ENCODE data around the gene RBFOX2.
"Not testable (repeated sequence)": the region's sequence is repeated elsewhere in the genome, so short reads cannot be mapped to it uniquely, and the experiment has no call there.

RBFOX2 gene

DNA sequence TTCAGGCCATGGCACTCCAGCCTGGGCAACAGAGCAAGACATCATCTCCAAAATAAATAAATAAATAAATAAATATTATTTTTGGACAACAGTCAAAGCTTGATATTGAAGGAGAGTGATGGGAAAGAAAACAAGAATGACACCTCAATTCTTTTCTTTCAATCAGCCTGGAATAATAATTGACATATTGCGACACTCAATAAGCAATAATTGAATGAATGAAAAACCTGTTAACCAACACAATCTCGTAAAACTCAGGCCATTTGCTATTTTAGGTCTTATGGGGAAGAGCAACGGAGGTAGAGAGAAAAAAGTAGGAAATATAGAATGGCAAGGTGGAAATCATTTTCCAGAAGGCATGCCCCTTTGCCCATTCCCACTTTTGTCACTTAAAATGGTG, 10.5 kb upstream of the RBFOX2 start:
- DNase-seq = no peak

DNA sequence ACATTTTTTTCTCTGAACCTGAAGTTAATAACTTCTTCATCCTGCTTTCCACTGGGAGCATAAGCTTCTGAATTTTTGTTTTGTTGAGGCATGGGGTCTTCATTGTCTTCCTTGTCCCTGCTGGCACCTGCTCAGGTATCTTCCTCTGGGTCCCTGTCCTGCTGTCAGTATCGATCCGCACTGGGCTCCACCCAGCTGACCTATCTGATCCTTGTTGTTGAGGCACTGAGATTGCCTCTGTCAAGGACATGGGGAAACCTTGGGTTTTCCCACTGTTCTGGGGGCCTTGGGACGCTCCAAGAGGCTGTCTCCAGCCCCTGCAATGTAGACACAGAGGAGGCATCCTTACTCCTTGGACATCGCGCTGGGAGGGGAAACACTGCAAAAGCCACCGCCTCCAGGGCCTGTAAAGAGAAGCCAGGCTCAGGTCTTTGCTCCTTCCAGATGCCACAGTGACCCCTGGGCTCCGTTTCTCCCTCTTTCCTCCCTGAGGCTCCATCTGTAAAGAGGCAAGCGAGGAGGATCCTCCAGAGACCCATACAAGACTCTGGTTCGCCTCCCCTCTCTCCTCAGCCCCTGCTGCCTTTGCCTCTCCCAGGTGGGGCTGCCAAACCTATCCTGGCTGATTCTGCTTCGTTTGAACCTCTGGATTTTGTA, 8.6 kb upstream of the RBFOX2 start:
- DNase-seq = no peak

DNA sequence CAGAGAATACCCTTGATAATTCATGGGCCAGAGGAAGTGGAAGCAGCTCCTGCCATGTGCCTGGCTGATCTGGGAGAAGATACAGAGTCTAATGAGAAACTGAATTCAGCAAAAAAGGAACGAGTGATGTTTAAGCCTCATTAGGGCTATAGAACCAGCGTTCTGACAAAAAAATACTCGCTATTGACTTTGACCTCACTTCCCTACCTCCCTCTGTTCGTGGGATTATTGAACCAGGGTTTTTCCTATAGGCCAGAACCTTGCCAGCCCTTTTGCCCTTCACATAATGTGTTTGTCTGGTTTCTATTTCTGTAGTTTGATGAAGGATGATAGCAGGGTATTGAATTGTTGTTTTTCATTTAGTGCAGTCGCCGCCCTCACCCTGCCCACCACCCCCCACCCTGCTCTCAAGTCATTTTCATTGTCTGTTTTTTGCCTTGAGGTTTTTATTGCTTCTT, 7.6 kb upstream of the RBFOX2 start:
- no peak for DNase-seq

DNA sequence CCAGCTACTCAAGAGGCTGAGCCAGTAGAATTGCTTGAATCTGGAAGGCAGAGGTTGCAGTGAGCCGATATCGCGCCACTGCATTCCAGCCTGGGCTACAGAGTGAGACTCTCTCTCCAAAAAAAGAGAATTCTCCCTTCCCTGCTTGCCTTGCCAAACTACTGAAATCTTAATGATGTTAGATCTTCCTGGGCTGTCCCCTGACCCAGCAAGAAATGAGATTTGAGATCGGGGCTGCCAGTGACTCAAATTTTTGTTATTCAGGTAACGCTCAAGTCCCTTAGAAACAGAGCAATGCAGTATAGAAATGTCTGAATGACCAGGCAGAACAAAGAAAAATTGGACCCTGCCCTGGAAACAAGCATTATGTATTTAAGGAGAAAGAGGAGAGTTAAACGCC, 4.0 kb upstream of the RBFOX2 start:
- DNase-seq = no peak

DNA sequence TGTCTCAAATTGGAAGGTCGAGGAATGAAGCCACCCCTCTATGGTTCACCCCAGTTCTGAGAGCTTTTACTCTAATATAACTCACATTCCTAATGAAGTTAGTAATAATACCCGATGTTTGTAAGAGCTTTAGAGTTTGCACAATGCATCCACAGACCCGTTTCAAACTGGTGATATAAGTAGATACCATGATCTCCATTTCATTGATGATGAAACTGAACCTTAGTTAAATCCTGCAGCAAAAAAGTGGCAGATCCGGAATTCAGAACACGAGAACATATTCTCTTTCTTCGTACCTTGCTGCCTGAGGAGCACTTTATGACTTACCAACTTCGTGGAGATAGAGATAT, 757 bp upstream of the RBFOX2 start:
- DNase-seq = no peak

DNA sequence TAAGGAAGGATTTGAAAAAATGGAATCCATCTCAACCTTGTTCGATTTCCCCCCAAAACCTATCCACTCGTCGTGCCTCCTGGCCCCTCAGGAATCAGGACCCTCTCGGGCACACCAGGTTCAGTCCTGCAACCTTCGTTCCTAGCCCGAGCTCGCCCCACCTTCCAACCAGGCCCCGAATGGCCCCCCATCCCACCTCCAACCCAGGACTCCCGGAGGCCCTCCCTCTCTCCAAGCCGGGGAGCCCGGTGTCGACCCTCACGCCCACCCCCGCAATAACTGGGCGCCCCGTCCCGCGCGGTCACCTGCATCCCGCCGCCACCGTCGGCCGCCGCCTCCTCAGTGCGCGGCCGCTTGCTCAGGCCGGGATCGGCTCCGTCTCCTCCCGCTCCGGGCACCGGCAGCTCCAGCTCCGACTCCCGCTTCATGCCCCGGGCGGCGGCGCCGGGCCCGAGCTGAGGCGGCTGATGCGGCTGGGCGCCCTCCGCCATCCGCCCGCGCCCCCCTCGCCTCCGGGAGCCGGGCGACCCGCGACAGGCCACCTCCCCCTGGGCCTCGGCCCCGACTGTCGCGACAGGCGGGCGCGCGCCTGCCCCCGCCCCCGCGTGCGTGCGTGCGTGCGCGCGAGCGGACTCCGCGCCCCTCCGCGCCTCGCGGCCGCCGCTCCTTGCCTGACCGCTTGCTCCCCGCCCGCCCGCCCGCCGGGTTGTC, 534 bp downstream of the RBFOX2 start:
- peak; percentile 72 for DNase-seq

DNA sequence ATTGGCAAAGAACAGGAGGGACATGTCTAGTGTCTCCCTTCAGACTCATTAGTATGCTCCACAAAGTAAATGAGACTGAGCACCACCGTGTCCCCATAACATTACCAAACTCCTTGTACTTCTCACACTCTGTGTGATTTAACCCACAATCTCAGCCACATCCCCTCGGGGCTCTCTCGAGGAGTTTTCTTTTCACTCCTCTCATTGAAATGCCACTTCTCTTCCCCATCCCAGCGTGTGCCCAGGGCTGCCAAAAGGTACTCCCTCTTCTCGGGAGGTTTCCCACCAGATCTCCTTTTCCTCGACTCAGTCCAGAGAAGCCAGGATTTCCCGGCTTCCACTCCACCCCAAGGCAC, 1.1 kb downstream of the RBFOX2 start:
- DNase-seq = no peak

DNA sequence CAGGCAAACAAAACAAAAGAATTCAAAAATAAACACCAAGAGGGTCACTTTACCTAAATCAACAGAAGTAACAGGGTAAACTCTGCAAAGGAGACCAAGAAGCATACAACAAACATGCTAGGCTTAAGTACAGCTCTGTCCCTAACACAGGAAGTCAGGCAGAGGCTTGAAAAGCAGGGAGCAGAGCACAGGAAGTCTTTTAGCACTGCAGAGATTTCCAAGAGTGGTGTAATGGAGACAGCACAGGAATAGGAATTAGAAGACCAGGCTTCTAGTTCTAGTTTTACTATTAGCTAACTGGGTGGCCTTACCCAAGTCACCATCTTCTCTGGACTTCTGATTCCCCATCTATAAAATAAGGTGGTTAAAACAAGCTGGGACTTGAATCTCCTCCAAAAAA, 1.9 kb downstream of the RBFOX2 start:
- DNase-seq = no peak

DNA sequence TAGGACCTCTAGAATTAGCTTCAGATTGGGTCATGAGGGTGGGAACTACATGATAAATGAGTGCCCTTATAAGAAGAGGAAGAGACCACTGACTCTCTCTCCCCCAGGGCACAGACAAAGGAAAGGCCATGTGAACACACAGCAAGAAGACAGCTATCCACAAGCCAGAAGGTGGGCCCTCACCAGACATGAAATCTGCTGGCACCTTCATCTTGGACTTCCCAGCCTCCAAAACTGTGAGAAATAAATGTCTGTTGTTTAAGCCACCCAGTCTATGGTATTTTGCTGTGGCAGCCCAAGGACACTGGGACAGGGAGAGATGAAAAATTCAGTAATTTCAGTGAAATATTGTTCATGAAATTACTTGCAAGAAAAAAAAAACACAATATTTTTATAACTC, 5.9 kb downstream of the RBFOX2 start:
- no peak for DNase-seq

DNA sequence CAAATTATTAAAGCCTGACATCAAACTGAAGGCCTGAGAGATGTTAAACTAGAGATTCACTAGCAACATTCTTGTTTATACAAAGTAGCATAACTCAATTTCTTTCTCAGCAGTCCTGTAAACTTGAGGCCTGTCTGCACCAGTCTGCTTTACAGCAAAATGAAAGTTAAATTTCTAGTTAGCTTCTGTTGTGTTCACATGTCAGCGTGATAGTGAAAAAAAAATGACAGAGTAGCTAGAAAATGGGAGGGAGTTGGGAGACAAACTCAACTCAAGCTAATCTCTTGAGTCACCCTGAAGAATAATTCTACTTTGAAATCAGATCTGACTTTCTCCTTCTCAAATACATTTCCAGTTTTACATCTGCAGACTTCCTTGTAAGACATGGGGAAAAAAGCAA, 6.5 kb downstream of the RBFOX2 start:
- DNase-seq = no peak

DNA sequence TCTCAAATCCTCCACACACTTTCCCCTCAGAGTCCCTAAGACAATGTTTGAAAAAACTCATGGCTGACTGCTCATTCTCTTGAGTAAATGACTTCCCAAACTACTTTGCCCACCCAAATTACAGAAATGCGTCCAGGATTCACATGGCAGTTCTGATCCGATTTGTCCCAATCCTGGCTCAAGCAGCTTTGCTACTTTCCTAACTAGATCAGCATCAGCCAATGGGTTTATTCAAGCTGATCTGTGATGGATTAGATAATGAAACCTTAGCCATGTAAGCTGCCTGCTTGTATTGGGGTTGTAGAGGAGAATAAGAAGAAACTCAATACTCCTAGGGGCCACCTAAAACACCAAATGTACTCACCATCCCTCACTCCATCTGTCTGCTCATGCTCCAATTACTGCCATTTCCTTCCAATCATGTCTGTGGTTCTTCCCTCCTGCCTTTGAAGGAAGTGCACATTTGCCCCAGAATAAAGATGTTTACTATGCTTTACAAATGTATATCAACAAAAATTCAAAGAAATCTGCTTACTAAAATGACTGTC, 6.9 kb downstream of the RBFOX2 start:
- DNase-seq = peak; percentile 70

DNA sequence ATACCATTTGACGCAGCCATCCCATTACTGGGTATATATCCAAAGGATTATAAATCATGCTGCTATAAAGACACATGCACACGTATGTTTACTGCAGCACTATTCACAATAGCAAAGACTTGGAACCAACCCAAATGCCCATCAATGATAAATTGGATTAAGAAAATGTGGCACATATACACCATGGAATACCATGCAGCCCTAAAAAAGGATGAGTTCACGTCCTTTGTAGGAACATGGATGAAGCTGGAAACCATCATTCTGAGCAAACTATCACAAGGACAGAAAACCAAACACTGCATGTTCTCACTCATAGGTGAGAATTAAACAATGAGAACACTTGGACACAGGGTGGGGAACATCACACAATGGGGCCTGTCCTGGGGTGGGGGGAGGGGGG, 7.8 kb downstream of the RBFOX2 start:
- DNase-seq = not testable (repeated sequence)

DNA sequence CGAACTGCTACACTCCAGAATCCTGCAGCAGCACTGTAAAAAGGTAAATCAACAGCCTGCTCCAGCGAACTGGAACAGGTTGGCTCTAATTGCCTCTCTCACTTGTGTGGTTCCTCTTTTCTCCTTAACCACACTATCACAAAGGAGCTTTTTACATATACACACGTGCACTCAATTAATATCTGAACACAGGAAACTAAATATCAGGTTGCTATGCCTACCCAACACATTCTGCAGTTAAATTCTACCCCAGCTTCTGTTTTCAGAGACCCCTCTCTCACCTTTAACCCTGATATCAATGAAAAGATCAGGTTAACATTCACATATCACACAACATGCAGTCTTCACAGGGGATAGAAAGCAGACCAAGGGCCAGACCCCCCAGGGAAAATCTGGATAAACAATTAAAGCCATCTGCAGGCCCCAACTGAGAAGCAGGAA, 11.0 kb downstream of the RBFOX2 start:
- DNase-seq = peak; percentile 54

DNA sequence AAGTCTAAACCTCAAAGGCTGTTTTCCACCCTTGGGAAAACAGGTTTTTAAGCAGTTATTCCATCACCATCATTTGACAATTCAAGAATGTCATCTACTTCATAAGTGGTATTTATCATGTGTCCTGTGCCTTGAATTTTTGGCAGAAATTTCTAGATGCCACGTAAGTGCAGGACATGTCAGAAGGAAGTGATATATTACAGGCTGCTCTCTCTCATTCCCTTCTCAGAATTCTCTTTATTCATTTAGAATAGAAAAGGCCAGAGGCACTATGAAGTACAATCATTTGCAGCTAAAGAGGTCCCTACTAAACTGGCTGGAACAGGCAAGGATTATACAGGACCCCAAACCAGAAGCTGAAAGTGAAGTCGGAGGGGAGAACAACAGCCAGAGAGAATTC, 11.9 kb downstream of the RBFOX2 start:
- no peak for DNase-seq

DNA sequence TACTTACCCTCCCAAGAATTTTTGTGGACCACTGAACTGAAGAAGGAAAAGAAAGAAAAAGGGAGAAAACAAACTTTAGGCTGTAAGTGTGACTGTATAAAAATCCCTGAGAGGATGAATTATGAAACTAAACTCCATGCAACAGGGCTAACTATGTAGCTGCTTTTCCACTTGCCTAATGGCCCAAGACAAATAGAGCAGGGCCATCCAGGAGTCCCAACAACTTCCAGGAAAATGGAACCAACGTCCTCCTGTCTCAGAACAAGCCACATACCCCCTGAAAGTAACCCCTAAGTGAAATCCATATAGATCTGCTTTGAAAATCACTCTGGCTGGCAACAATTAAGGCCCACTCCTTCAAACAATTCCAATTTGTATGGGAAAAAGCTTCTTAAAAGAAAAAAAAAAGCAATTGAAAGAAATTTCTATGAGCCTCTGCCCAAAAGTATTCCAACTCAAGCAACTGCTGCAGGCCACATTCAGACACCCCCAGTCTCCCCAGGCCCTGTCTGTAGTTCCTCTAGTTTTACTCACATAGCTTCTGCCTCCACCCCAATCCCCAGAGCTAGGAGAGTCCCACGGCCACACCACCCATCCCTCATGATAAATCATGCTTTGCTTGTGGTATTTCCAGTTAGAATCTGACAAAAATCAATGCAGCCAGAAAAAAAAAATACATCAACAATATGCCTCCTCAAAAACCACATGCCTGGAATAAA, 12.7 kb downstream of the RBFOX2 start:
- no peak for DNase-seq

DNA sequence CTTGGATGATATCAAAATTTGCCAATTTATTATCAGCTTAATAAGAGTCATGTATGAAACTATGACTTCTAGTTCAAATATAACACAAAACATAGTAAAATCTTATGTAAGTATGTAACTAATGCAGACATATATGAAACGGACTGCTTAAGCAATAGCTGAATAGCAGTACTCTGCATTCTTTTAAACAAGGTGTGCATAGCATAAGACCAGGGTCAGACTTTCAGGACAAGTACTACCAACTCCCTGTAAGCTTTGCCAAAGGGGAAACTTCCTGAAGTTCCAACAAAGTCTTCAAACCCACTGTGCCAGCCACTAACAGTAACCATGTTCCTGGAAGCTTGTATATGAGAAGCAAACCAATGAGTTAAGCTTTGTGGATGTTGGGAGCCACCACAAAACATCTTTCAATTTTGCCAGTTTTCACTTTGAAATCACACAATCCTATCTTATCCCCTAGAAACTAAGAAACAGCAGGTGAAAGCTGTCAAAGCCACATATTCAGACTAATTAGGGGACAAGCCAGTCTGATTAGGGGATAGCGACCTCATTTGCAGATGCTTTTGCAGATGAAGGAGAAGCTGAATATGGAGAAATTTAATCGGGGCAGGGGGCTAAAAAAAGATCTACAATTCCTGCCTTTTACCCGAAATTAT, 13.3 kb downstream of the RBFOX2 start:
- DNase-seq = no peak

DNA sequence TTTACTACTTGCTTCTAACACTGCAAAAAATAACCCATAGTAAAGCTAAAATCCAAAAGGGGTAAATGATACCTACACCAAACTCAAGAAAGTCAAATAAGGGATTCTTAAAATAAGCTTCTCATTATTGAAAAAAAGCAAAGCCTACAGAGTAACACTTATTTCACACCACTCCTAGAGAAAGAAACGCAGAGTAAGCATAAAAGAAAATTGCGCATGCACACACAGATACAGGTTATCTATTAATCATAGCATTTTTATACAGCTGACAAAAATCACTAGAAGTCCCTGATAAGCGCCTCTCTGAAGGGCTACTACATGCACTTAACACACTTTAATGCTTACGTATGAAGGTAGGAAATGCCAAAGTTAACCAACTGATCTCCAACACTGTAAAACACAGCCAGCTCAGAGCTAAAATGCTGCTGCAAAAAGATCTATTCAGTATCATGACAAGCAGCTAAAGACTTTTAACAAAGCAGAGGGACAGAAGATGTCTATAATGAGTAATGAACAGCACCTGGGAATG, 14.0 kb downstream of the RBFOX2 start:
- DNase-seq = no peak

DNA sequence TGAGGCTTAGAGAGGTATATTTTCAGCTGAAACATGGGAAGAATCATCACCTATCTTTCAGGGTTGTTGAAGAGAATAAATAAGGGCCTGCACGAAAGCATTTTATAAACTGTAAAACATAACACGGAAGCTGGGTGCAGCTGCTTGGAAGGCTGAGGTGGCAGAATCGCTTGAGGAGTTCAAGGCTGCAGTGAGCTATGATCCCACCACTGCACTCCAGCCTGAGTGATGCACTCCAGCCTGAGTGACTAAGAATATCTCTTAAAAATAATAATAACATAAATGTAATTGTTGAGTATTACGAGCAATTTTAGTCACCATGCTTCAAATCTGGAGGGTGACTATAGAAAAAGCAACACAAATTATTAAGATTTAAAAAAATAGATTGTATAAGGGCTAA, 16.3 kb downstream of the RBFOX2 start:
- no peak for DNase-seq

DNA sequence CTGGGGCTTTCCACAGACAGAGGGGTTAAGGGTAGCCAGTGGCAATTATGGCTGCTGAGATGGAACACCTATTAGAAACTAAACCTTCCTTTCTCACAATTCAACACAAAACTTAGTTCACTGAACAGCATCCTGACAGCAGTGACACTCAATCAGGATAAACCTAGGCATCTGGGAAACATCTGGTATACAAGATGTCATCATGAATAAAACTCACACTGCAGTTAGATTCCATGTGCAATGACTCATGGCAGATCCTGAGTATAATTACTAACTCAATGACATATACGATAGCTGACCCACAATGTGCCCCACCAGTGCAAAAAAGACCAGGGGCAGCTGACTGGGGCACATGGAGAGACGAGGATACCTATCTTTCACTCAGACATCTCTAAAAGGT, 17.7 kb downstream of the RBFOX2 start:
- peak; percentile 11 for DNase-seq

DNA sequence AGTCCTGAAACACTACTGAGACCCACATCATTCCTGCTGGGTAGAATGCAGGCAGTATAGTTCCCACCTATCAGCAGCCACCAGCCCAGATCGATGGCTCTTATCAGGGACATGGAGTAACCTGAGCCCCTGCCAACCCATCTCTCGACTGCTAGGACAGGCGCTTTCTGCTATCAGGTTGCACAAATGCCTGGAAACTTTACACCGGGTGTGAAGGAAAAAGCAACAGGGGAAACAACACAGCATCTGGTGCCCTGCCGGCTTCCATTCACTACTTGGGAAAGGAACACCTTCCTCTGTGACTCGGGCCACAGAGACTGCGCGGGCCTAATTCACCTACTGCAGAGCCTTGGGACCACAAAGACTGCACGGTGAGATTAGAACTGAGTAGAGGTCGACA, 18.5 kb downstream of the RBFOX2 start:
- DNase-seq = peak; percentile 93

DNA sequence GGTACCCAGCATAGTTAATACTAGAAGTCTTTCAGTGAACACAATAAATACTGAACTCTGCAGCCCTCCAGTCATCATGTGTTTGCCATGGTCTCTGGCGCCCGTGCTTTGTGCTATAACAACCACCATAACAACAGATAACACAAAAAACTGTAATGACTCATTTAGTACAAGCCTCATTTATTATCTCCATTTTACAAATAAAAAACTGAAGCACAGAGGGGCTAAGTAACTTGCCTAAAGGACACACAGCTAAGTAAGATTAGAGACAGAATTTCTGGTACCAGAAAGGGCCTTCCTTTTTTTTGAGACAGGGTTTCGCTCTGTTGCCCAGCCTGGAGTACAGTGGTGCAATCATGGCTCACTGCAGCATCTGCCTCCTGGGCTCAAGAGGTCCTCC, 19.5 kb downstream of the RBFOX2 start:
- DNase-seq = no peak

DNA sequence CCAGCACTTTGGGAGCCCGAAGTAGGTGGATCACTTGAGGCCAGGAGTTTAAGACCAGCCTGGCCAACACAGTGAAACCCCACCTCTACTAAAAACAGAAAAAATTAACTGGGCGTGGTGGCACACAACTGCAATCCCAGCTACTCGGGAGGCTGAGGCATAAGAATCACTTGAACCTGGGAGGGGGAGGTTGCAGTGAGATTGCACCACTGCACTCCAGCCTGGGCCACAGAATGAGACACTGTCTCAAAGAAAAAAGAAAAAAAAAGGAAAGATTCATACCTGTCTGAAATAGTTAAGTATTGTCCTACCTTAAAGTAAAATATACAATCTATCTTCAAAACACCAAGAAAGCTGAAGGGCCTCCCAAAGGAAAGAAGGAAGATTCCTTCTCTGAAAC, 20.1 kb downstream of the RBFOX2 start:
- no peak for DNase-seq

DNA sequence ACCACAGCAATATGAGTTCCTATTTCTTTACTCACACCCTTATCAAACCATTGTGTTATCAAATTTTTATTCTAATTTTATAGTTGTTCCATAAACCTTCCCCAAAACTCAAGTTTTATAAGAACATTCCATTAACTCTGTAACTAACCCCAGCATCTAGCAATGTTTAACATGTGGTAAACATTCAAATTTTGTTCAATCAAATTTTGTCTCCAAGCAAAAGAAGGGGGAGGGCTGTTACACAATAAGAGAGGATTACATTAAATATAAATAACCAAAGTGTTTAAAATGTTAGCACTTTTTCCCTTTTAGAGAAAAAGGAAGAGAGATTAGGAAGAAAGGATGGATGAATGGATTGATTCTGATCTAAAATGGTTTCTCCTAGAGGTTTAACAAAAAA, 20.5 kb downstream of the RBFOX2 start:
- no peak for DNase-seq

Data from NCI-H2171 (cell line).